Mesenteric fat pad (tissue), 1 donor: Measurements from ENCODE around the gene GOLGA8J. TPM values are rescaled to one million over a fixed set of nuclear protein-coding genes. Genes with fewer than 3 reads are reported as not detected.
"Not testable (repeated sequence)": the region's sequence is repeated elsewhere in the genome, so short reads cannot be mapped to it uniquely, and the experiment has no call there.

Experiments used
- DNase-seq: peaks from one replicate; pipeline ENCODE4 v3.0.0-alpha.2; 2020; ENCODE audit warnings: low spot score
- total RNA-seq: library from RNA; stranded (reverse); fragmentation: NEBNext Ultra II Directional; extraction: Animal tissue kit (Norgen Biotek cat#: 25700); gene quantifications from one replicate; pipeline ENCODE4 v1.2.1, GENCODE V29; 2021
- donor health status: DM: yes; HTN: yes; CAD: no.

The GOLGA8J gene
- total RNA-seq, 1 donor from 2014 or later: not detected

DNA sequence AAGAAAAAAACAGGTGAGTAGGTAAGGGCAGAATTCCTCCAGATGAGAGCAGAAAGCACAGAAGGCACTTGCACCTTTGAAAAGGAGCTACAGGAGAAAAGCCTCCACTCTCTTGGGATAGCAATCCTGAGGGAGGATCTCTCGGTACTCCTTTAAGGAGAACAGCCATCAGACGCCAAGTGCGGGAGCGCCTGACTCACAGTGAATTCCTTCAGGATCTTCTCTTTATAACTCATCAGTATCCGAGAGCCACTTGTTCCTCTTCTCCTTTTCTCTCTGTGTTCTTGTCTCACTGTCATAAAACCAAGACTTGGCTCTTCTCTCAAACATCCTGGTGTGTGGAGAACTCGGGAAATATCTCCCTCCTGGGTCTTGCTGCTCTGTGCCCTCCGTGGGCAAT lies 10.1 kb upstream of the GOLGA8J start:
- no peak for DNase-seq

DNA sequence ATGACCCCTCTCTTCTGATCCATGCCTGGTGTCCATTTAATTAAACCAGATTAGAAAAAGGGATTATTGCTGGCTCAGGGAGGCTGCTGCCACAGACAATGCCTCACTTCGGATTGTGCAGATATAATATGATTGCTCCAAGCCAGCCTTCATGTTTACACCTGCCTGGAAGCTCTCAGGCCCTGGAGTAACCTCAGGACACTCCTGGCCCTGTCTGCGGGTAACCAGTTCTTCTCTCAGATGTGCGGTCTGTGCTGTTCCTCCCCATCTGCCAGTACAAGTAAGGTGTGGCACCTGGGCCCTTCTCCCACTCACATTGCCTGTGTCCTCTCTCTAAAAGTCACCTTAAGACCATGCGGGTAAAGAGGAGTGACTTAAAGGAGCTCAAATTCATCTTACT lies 8.8 kb upstream of the GOLGA8J start:
- DNase-seq: no peak

DNA sequence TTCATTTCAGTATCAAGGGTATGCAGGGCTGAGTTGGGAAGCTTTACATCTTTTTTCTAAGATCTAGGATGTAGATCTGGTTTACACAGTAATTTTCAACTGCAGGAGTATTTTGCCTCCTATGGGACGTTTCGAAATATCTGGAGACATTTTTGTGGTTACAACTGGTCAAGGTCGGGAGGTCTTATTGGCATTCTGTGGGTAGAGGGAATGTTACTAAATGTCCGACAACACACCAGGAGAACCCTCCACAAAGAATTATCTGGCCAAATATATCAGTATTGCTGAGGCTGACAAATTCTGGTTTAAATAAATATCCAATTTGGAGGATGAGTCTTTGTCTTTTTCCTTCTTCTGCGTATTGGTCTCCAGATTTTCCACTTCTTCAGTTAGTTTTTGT lies 1.9 kb upstream of the GOLGA8J start:
- DNase-seq: not testable (repeated sequence)

DNA sequence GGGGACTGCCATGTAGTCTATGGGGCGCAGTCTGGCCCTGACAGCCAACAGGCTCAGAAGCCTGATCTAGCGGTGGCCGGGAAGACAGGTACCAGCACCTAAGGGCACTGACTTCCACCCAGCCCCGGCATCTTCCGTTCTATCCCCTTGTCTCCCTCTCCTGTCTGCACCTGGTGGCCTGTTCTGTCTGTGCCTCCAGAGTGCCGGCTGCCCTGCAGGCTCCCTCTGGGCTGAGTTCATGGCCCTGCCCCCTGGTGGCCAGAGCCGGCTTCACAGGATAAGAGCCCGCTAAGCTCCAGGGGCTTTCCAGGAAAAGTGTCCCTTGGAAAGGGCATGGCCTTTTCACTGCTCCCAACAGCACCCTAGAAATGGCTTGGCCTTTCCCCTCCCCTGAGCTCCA lies 15.1 kb downstream of the GOLGA8J start:
- not testable (repeated sequence) for DNase-seq

DNA sequence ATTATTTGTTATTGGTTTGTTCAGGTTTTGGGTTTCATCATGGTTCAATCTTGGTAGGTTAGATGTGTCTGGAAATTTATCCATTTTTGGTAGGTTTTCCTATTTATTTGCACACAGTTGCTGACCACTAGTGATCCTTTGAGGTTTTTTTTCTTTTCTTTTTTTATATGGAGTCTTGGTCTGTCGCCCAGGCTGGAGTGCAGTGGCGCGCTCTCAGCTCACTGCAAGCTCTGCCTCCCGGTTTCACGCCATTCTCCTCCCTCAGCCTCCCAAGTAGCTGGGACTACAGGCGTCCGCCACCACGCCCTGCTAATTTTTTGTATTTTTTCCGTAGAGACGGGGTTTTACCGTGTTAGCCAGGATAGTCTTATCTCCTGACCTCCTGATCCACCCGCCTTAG lies 20.1 kb downstream of the GOLGA8J start:
- DNase-seq: not testable (repeated sequence)

DNA sequence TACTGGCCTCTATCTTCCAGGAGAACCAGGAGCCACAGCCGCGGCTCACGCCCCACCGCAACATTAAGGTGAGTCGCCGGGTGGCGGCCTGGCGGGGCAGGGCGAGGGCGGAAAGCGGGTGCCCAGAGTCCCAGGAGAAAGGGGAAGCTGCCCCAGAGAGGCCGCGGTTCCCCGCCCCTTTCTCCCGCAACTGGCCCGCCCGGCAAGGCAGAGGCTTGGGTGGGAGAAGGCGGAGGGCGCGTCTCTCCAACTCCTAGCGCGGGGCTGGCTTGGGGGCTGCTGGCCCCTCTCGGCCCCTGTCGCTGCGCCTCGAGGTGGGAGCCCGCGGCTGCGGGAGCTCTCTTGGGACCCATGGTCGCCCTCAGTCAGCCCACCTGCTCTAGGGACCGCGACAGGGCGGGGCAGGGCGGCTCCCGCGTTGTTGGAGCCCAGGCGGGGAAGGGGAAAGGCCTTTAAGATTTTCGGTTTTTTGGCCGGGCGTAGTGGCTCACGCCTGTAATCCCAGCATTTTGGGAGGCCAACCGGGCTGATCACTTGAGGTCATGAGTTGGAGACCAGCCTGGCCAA lies 21.3 kb downstream of the GOLGA8J start:
- DNase-seq: not testable (repeated sequence)

DNA sequence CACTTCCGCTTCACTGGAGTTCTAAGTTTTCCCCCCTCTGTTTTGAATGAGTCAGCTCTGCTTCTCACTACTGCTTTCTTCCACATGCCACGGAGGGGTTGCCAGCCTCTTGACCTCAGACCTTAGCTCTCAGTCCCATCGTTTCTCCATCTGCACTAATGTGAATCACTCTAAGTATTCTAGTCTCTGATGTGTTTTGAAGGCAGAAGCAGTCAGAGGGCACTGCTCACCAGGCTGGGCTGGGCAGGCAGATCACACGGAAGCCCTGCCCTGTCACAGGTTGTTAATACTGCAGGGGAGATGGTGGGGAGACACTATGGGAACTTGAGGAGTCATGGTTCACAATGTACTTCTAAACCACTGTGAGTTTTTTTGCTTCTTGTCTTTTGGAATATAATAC lies 27.8 kb downstream of the GOLGA8J start:
- not testable (repeated sequence) for DNase-seq

DNA sequence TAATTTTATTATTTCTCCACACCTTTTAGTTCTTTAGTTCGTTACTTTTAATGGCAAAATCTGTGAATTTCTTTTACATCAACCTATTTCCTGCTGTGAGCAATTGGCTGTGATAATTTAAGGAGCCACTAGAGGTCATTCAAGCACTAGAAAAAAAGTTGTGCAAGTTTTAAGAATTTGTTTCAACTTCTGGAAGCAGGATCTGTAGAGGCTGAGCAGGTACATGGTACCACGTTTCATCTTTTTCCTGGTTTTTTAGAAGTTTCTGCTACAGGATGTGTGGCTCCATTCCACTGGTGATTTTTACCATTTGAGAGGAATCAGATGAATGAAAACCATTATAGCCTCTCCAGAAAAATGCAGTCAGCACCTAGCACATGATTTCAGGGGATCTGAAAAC lies 47.3 kb downstream of the GOLGA8J start:
- not testable (repeated sequence) for DNase-seq

DNA sequence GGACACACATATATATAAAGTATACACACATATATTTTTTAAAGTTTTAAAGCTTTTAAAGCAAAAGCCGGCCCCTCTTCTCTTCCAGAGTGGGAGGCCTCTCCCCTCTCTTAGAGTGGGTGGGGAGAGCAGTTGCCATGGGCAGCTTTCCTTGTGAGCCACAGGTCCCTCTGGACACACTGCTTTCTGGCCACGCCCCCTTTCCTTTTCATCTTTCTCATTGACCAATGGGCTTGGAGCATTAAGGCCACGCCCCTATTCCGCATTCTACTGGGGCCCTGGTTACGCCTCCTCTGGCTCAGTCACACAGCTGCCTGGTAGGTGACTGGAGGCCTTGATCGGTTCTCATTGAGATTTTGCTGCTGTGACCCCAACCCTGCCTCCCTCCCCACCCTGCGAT lies 52.0 kb downstream of the GOLGA8J start, which contains the start of gene GOLGA8T:
Gene GOLGA8T (plus strand): TSS at position 301 of the 400 bp plus-strand sequence. CDS start 98 bp downstream, at position 399.
- not testable (repeated sequence) for DNase-seq

Other genes starting within 250 kb of the GOLGA8J start
- gene GOLGA8T, start 52.1 kb downstream of the GOLGA8J start, total RNA-seq: not detected